T-cell (primary cell): ENCODE data around the gene CD300E. TPM values are rescaled to one million over a fixed set of nuclear protein-coding genes. Genes with fewer than 3 reads are reported as not detected.
A peak's percentile ranks its signal among the peaks of the same experiment; 100 is the strongest.
"Not testable (repeated sequence)": the region's sequence is repeated elsewhere in the genome, so short reads cannot be mapped to it uniquely, and the experiment has no call there.

Experiments
- ATAC-seq, 4 experiments: fragments of 200-7000 bp in 3 of 4; fragments of 150-1000 bp in 1 of 4; cut with Tn5 transposase; replicated peaks in 1 of 4; 1 replicate in 3 of 4; 2 replicates in 1 of 4; pipeline ENCODE4 v1.10.0; 2021; ENCODE audit warnings: moderate library complexity in 3 of 4, mild to moderate bottlenecking in 2 of 4, moderate number of reproducible peaks in 1 of 4
- CTCF ChIA-PET, 2 donors: fragments of 300-600 bp; sonication (Branson Sonifier 250); formaldehyde crosslinking; loops; one replicate each; lab custom pipeline; 2022; ENCODE audit warnings: antibody characterized with exemption in 2 of 2; lab: Charles Lee
- POLR2A ChIA-PET, 2 donors: fragments of 300-600 bp; sonication (Branson Sonifier 250); formaldehyde crosslinking; loops; one replicate each; lab custom pipeline; 2022; ENCODE audit warnings: antibody characterized with exemption in 2 of 2; lab: Charles Lee
- DNase-seq, 35 experiments: peaks; one replicate each; pipeline versions ENCODE4 v3.0.0 to v3.0.0-alpha.2; 2013 to 2023
- H3K27ac ChIP-seq: one replicate; pipeline ENCODE4 v1.5.1; 2013; ENCODE audit warnings: low read length
- H3K27me3 ChIP-seq, 2 experiments: replicated peaks in 1 of 2; 1 replicate in 1 of 2; 2 replicates in 1 of 2; pipeline versions ENCODE4 v1.6.1 to v1.7.0; 2013; ENCODE audit warnings: low read length in 1 of 2, mixed read lengths in 1 of 2; ENCODE audit not compliant: control insufficient read depth in 2 of 2, insufficient read depth in 2 of 2; ENCODE audit errors: extremely low read depth in 1 of 2
- H3K36me3 ChIP-seq, 2 donors: 1 replicate in 1 of 2; 2 replicates in 1 of 2; pipeline versions ENCODE4 v1.6.1 to v1.7.0; 2013; ENCODE audit warnings: low read length in 1 of 2; ENCODE audit not compliant: control insufficient read depth in 2 of 2, insufficient read depth in 1 of 2; ENCODE audit errors: extremely low read depth in 1 of 2
- H3K4me1 ChIP-seq, 2 experiments: 1 replicate in 1 of 2; 2 replicates in 1 of 2; pipeline versions ENCODE4 v1.6.1 to v1.7.0; 2013; ENCODE audit warnings: low read length in 2 of 2, mixed read lengths in 1 of 2; ENCODE audit not compliant: insufficient read depth in 2 of 2, control insufficient read depth in 1 of 2; ENCODE audit errors: extremely low read depth in 1 of 2
- H3K4me3 ChIP-seq, 2 donors: 1 replicate in 1 of 2; 2 replicates in 1 of 2; pipeline versions ENCODE4 v1.5.1 to v1.7.0; 2013; ENCODE audit warnings: mild to moderate bottlenecking in 2 of 2, low read length in 1 of 2, moderate library complexity in 1 of 2; ENCODE audit not compliant: control insufficient read depth in 1 of 2; ENCODE audit errors: extremely low read depth in 1 of 2
- H3K9me3 ChIP-seq: 2 replicates; pipeline ENCODE4 v1.7.0; 2013
- H3K27ac Mint-ChIP-seq, 2 donors: one replicate each; pipeline ENCODE4 v1.8.0; 2020 to 2021; ENCODE audit warnings: mild to moderate bottlenecking in 2 of 2, mixed read lengths in 2 of 2
- H3K27me3 Mint-ChIP-seq, 2 donors: one replicate each; pipeline ENCODE4 v1.8.0; 2021 to 2022; ENCODE audit warnings: mixed read lengths in 2 of 2
- H3K36me3 Mint-ChIP-seq: one replicate; pipeline ENCODE4 v1.8.0; 2021; ENCODE audit warnings: mixed read lengths
- H3K4me1 Mint-ChIP-seq, 3 donors: one replicate each; pipeline ENCODE4 v1.8.0; 2020 to 2022; ENCODE audit warnings: mixed read lengths in 3 of 3, mild to moderate bottlenecking in 1 of 3
- H3K4me3 Mint-ChIP-seq, 3 donors: one replicate each; pipeline ENCODE4 v1.8.0; 2020 to 2022; ENCODE audit warnings: mild to moderate bottlenecking in 3 of 3, mixed read lengths in 3 of 3, moderate library complexity in 3 of 3
- H3K9me3 Mint-ChIP-seq, 3 donors: one replicate each; pipeline ENCODE4 v1.8.0; 2020 to 2022; ENCODE audit warnings: mixed read lengths in 3 of 3
- WGBS: methylation state at CpG from one replicate; pipeline ENCODE4 v1.1.5; 2013; ENCODE audit warnings: missing lambda C conversion rate; ENCODE audit not compliant: insufficient coverage; 5-methylcytosine and 5-hydroxymethylcytosine counted together
- total RNA-seq, 35 experiments: library from RNA in 6 of 35; stranded (reverse) in 6 of 35; fragments of 120-200 nt in 1 of 35; gene quantifications; one replicate each; pipeline versions ENCODE4 v1.2.1 to v1.2.4 and lab custom pipeline; 2013 to 2026

Gene CD300E
- total RNA-seq, 5 donors from 2014 or later (not counting 1 experiment from before 2014, with no cell fraction given) = 0.38 TPM; not detected in 4

DNA sequence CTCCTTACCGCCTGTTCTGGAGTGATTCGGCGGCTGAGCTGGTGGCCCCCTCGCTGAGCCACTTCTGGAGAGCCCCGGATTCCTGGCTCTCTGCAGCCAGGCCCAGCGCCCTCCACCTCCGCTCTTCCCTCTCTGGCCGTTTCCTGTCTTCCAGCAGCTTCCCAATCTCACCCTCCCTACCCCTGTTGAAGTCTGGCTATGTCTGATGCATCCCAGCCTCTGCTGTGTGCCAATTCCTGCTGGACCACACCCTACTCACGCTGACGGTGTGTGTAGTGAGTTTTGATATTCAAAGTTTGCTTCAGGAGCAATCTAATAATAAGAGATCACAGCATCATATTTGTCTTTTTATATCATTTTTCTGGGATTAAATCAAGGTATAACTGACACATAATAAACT lies 40.9 kb downstream of the CD300E start:
- DNase-seq = no peak
- Mint-ChIP-seq H3K9me3 (no peaks in the 10 kb centered on the region), H3K27ac (no peak overlapping the region), H3K27me3 (peaks cover 0 to 12% of the 10 kb centered on the region in 2 donors), H3K4me3 (no peak overlapping the region), H3K36me3 (no peaks in the 10 kb centered on the region), H3K4me1 (peaks cover 14 to 17% (median 16%) of the 10 kb centered on the region in 3 donors)
- CTCF ChIA-PET = no interaction called here
- Histone ChIP-seq H3K27me3 (peaks cover 0 to 6% of the 10 kb centered on the region in 2 experiments), H3K4me1 (peaks cover 0 to 11% of the 10 kb centered on the region in 2 experiments), H3K36me3 (no peaks in the 10 kb centered on the region), H3K27ac (no peak overlapping the region), H3K4me3 (no peak overlapping the region), H3K9me3 (no peaks in the 10 kb centered on the region)
- no peak for ATAC-seq
- POLR2A ChIA-PET = no interaction called here
- WGBS = 87% methylated on average over 7 of the region's 10 CpGs

GRCh38 chr17:74579900-74580299 lies 43.6 kb downstream of the CD300E start:
- CTCF ChIA-PET = no interaction called here
- 40% methylated on average over 7 of the region's 7 CpGs for WGBS
- ATAC-seq = no peak
- Histone ChIP-seq H3K4me1 (peaks cover 0 to 11% of the 10 kb centered on the region in 2 experiments), H3K36me3 (no peaks in the 10 kb centered on the region), H3K4me3 (no peak overlapping the region), H3K9me3 (no peaks in the 10 kb centered on the region), H3K27me3 (peaks cover 0 to 5% of the 10 kb centered on the region in 2 experiments), H3K27ac (no peak overlapping the region)
- no peaks in the 10 kb centered on the region for H3K36me3 Mint-ChIP-seq
- H3K27ac Mint-ChIP-seq = no peak overlapping the region
- peaks cover 14 to 17% (median 16%) of the 10 kb centered on the region in 3 donors for H3K4me1 Mint-ChIP-seq
- peak overlapping the region in 1 of 3 donors; percentile 36 for H3K4me3 Mint-ChIP-seq
- peaks cover 0 to 2% of the 10 kb centered on the region in 2 donors for H3K27me3 Mint-ChIP-seq
- POLR2A ChIA-PET = no interaction called here
- H3K9me3 Mint-ChIP-seq = no peaks in the 10 kb centered on the region
- no peak for DNase-seq

DNA sequence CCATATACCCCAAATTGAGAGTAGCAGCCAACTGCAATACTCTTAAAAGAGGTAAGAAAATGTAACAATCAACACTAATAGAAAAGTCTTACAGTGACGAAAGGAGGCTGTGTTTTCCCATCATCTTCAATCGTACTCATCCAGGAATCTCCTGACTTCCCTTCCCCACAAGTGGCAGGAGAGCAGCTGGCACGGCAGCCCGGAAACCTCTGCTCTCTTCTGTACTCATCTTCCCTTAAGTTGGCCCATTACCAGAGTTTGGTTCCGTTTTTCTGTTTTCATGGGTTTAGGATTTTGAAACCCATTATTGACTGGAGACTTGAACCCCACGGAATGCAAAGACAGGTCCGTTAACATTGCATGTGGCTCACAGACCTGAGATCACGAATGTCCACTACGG lies 44.6 kb downstream of the CD300E start:
- WGBS = 98% methylated on average over 7 of the region's 9 CpGs
- ChIA-PET CTCF (no interaction called here), POLR2A (no interaction called here)
- no peak for ATAC-seq
- Mint-ChIP-seq H3K4me3 (peak overlapping the region in 1 of 3 donors; percentile 36), H3K27ac (no peak overlapping the region), H3K9me3 (no peaks in the 10 kb centered on the region), H3K4me1 (peaks cover 14 to 17% (median 16%) of the 10 kb centered on the region in 3 donors), H3K36me3 (no peaks in the 10 kb centered on the region), H3K27me3 (peaks cover 2 to 6% of the 10 kb centered on the region in 2 donors)
- Histone ChIP-seq H3K27ac (no peak overlapping the region), H3K4me1 (peaks cover 0 to 11% of the 10 kb centered on the region in 2 experiments), H3K9me3 (no peaks in the 10 kb centered on the region), H3K27me3 (peaks cover 0 to 3% of the 10 kb centered on the region in 2 experiments), H3K4me3 (no peak overlapping the region), H3K36me3 (no peaks in the 10 kb centered on the region)
- no peak for DNase-seq

DNA sequence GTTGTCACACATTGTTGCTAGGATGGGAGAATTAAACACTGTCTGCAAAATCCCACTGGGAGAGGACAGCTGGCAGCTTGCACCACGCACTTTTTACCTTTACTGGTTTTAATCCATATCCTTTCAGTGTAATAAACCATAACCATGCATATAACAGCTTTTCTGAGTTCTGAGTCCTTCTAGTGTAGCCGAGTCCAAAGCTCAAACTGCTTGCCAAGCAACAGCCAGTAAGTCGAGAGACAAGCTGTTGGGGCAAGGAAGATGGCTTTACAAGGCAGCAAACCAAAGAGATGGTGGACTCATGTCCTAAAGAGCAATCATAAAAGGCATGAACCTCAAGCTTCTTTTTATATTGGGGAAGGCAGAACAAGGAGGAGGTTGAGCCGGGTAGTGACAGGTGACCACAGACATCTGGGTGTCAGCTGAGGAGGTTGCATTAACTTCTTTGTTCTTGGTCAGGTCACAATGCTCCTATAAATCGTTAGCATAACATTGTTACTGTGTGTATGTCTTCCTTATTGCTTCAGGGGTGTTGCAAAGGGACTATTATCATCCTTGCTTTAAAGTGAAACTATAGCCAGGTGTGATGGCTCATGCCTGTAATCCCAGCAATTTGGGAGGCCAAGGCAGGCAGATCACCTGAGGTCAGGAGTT lies 48.9 kb downstream of the CD300E start:
- Mint-ChIP-seq H3K9me3 (no peaks in the 10 kb centered on the region), H3K4me1 (peaks cover 6 to 8% (median 7%) of the 10 kb centered on the region in 3 donors), H3K4me3 (no peak overlapping the region), H3K27ac (no peak overlapping the region), H3K36me3 (no peaks in the 10 kb centered on the region), H3K27me3 (peaks cover 6 to 15% of the 10 kb centered on the region in 2 donors)
- 55% methylated on average over 4 of the region's 5 CpGs for WGBS
- Histone ChIP-seq H3K4me1 (peaks cover 0 to 5% of the 10 kb centered on the region in 2 experiments), H3K27me3 (peaks cover 0 to 20% of the 10 kb centered on the region in 2 experiments), H3K36me3 (no peaks in the 10 kb centered on the region), H3K9me3 (no peaks in the 10 kb centered on the region), H3K4me3 (no peak overlapping the region), H3K27ac (no peak overlapping the region)
- ATAC-seq = no peak
- ChIA-PET CTCF (no interaction called here), POLR2A (no interaction called here)
- DNase-seq = no peak

DNA sequence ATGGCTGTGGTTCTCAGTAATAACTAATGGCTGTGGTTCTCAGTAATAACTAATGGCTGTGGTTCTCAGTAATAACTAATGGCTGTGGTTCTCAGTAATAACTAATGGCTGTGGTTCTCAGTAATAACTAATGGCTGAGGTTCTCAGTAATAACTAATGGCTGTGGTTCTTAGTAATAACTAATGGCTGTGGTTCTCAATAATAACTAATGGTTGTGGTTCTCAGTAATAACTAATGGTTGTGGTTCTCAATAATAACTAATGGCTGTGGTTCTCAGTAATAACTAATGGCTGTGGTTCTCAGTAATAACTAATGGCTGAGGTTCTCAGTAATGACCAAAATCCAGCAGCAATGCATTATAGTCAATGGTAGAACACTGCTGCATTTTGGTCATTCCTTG lies 49.9 kb downstream of the CD300E start:
- H3K4me3 Mint-ChIP-seq, ATAC-seq, H3K4me1 ChIP-seq, H3K9me3 ChIP-seq, H3K36me3 Mint-ChIP-seq, CTCF ChIA-PET, POLR2A ChIA-PET, H3K36me3 ChIP-seq, H3K9me3 Mint-ChIP-seq, H3K4me3 ChIP-seq, H3K27ac ChIP-seq, H3K4me1 Mint-ChIP-seq, DNase-seq, H3K27ac Mint-ChIP-seq: not testable (repeated sequence)
- peaks cover 0 to 30% of the 10 kb centered on the region in 2 experiments for H3K27me3 ChIP-seq
- H3K27me3 Mint-ChIP-seq = peaks cover 11 to 24% of the 10 kb centered on the region in 2 donors

- H3K27me3 ChIP-seq = peaks cover 0 to 34% of the 10 kb centered on the region in 2 experiments
- Mint-ChIP-seq H3K4me3 (no peak overlapping the region), H3K36me3 (no peaks in the 10 kb centered on the region), H3K27ac (no peak overlapping the region), H3K27me3 (peaks cover 16 to 29% of the 10 kb centered on the region in 2 donors), H3K4me1 (peaks cover 0 to 10% (median 0%) of the 10 kb centered on the region in 3 donors), H3K9me3 (no peaks in the 10 kb centered on the region)
- no peak overlapping the region for H3K4me3 ChIP-seq
- H3K27ac ChIP-seq = no peak overlapping the region
- ChIA-PET CTCF (no interaction called here), POLR2A (no interaction called here)
- no peak for ATAC-seq
- no peaks in the 10 kb centered on the region for H3K36me3 ChIP-seq
- no peaks in the 10 kb centered on the region for H3K4me1 ChIP-seq
- no peak for DNase-seq
- 92% methylated on average over 2 of the region's 3 CpGs for WGBS
- H3K9me3 ChIP-seq = no peaks in the 10 kb centered on the region
Measured at GRCh38 chr17:74573169-74573568, 50.4 kb downstream of the CD300E start.
